HG03457 (cell line): ENCODE results near the gene DIPK1A.
"Not testable (repeated sequence)": the region's sequence is repeated elsewhere in the genome, so short reads cannot be mapped to it uniquely, and the experiment has no call there.

ENCODE experiments used
- ATAC-seq: cut with Tn5 transposase; IDR thresholded peaks from one replicate; pipeline ENCODE4 v1.9.1; 2021; ENCODE audit warnings: moderate number of reproducible peaks; ENCODE audit not compliant: unreplicated experiment

The DIPK1A gene

GRCh38 chr1:92921031-92922023 lies 39.9 kb downstream of the DIPK1A start:
- ATAC-seq = no peak

- ATAC-seq = no peak
These were observed 44.4 kb downstream of the DIPK1A start for GRCh38 chr1:92916899-92917298.

GRCh38 chr1:92915547-92915946 lies 45.7 kb downstream of the DIPK1A start:
- ATAC-seq = no peak

- no peak for ATAC-seq
These were observed 48.0 kb downstream of the DIPK1A start for GRCh38 chr1:92913093-92913819.

- no peak for ATAC-seq
These were observed 51.2 kb downstream of the DIPK1A start for GRCh38 chr1:92910081-92910480.

GRCh38 chr1:92909321-92909720 lies 51.9 kb downstream of the DIPK1A start:
- no peak for ATAC-seq

GRCh38 chr1:92907949-92908684 lies 53.1 kb downstream of the DIPK1A start:
- no peak for ATAC-seq

- ATAC-seq = no peak
These were observed 57.5 kb downstream of the DIPK1A start for GRCh38 chr1:92903765-92904164.

- no peak for ATAC-seq
These were observed 58.9 kb downstream of the DIPK1A start for GRCh38 chr1:92902406-92902744.

- ATAC-seq = no peak
These were observed 59.4 kb downstream of the DIPK1A start for GRCh38 chr1:92901699-92902405.

GRCh38 chr1:92901126-92901525 lies 60.1 kb downstream of the DIPK1A start:
- no peak for ATAC-seq

GRCh38 chr1:92900539-92900938 lies 60.7 kb downstream of the DIPK1A start:
- no peak for ATAC-seq

- no peak for ATAC-seq
These were observed 61.5 kb downstream of the DIPK1A start for GRCh38 chr1:92899780-92900179.

- not testable (repeated sequence) for ATAC-seq
These were observed 63.2 kb downstream of the DIPK1A start for GRCh38 chr1:92898053-92898452.

GRCh38 chr1:92887465-92887864 lies 73.8 kb downstream of the DIPK1A start:
- ATAC-seq = no peak

- no peak for ATAC-seq
These were observed 74.3 kb downstream of the DIPK1A start for GRCh38 chr1:92886886-92887419.

- ATAC-seq = no peak
These were observed 77.1 kb downstream of the DIPK1A start for GRCh38 chr1:92884195-92884594.

GRCh38 chr1:92883297-92883696 lies 78.0 kb downstream of the DIPK1A start:
- no peak for ATAC-seq

- no peak for ATAC-seq
These were observed 78.4 kb downstream of the DIPK1A start for GRCh38 chr1:92882819-92883218.

- no peak for ATAC-seq
These were observed 79.9 kb downstream of the DIPK1A start for GRCh38 chr1:92881391-92881790.
